GM12864 (cell line): ENCODE measurements around the gene ITGA1.
"Not testable (repeated sequence)": the region's sequence is repeated elsewhere in the genome, so short reads cannot be mapped to it uniquely, and the experiment has no call there.

ENCODE experiments used
- DNase-seq: peaks from one replicate; pipeline ENCODE4 v3.0.0-alpha.2; 2011; ENCODE audit warnings: low read depth
- H3K4me3 ChIP-seq: 2 replicates; pipeline ENCODE4 v1.5.1; 2011; ENCODE audit warnings: mild to moderate bottlenecking, low read depth, low read length, control low read depth
- TF ChIP-seq, protein P1 (sequence below): IDR thresholded peaks from 2 replicates; pipeline ENCODE4 v1.5.1; 2011; ENCODE audit warnings: low read depth, mild to moderate bottlenecking, moderate library complexity, low read length, control low read depth, inconsistent platforms; ENCODE audit errors: missing control alignments

ITGA1 gene

DNA sequence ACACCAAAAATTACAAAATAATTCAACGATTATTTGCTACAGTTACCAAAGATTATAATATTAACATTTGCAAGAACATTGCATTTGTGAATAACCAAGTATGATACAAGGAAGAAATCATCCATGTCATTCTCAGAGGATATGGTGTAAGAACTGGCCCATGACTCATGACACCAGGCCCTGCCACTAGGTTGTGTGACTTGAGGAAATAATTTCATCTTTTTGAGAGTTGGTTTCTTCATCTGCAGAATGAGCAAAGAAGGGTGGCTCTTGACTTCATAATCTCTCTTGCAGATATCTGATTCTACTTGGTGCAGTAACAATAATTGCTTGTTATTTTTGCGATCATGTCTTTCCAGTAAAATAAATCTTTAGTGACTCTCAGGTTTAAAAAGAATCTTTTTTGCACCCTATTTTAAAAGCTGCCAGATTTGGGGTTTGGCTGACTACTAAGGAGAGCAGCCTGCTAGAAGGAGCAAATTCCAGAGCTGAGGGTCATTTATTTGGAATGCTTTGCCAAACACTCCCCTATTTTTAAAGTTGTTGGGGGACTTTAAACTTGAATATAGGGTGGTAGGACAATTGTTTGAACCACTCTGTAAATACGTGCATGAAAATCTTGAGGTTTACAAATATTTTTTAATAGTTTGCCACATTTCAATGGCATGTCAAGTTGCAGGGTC is 23.5 kb downstream of the ITGA1 start:
- TF ChIP-seq, protein P1, sequence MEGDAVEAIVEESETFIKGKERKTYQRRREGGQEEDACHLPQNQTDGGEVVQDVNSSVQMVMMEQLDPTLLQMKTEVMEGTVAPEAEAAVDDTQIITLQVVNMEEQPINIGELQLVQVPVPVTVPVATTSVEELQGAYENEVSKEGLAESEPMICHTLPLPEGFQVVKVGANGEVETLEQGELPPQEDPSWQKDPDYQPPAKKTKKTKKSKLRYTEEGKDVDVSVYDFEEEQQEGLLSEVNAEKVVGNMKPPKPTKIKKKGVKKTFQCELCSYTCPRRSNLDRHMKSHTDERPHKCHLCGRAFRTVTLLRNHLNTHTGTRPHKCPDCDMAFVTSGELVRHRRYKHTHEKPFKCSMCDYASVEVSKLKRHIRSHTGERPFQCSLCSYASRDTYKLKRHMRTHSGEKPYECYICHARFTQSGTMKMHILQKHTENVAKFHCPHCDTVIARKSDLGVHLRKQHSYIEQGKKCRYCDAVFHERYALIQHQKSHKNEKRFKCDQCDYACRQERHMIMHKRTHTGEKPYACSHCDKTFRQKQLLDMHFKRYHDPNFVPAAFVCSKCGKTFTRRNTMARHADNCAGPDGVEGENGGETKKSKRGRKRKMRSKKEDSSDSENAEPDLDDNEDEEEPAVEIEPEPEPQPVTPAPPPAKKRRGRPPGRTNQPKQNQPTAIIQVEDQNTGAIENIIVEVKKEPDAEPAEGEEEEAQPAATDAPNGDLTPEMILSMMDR, result no peak
- H3K4me3 ChIP-seq, result no peak overlapping the region
- no peak for DNase-seq

- TF ChIP-seq, protein P1, result no peak
- H3K4me3 ChIP-seq, result no peak overlapping the region
- no peak for DNase-seq
These were observed 26.8 kb downstream of the ITGA1 start for GRCh38 chr5:52814352-52815148.

DNA sequence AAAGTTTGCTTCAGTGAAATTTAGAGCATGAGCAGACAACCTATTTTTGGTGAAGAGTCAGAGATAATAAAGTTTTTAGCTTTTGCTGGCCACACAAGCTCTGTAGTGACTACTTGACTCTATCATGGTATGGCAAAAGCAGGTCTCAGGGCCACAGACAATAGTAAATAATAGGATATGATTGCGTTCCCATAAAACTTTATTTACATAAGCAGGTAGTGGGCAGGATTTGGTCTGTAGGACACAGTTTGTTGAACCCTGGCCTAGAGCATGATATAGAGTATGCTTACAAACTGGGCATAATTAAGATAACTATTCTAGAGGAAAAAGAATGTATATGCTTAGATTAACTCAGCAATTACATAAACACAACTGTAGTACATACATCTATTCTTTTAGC is 30.1 kb downstream of the ITGA1 start:
- no peak overlapping the region for H3K4me3 ChIP-seq
- DNase-seq, result no peak
- TF ChIP-seq, protein P1, result no peak

DNA sequence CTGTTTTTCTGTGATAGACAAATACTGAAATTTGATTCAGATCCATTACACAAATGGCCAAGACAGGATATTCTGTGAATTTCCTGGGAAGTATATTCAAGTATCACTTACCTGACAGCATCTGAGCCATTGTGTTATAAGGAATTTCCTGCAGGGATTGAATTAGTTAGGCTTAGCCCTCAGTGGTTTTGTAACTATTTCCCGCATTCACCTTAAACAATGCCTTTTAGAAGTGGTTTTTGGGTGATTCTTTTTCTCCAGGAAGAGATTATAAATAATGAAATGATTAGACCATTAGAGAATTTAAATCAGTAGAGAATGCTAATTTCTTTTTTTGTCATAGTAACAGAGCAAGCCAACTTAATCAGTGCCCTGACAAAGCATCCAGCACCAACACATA is 30.6 kb downstream of the ITGA1 start:
- TF ChIP-seq, protein P1, result no peak
- no peak overlapping the region for H3K4me3 ChIP-seq
- no peak for DNase-seq

DNA sequence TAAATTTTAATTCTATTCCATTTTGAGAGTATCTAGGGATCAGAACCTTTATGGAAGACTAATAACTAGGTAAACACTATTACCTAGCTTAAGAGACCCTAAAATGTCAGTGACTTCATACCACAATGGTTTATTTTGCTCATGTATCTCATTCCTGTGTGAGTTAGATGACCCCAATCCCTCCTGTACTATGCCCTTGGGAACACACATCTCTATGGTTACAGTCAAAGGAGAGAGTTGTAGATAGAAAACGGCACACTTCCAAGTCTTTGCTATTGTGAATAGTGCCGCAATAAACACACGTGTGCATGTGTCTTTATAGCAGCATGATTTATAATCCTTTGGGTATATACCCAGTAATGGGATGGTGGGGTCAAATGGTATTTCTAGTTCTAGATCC is 31.1 kb downstream of the ITGA1 start:
- not testable (repeated sequence) for DNase-seq, H3K4me3 ChIP-seq

DNA sequence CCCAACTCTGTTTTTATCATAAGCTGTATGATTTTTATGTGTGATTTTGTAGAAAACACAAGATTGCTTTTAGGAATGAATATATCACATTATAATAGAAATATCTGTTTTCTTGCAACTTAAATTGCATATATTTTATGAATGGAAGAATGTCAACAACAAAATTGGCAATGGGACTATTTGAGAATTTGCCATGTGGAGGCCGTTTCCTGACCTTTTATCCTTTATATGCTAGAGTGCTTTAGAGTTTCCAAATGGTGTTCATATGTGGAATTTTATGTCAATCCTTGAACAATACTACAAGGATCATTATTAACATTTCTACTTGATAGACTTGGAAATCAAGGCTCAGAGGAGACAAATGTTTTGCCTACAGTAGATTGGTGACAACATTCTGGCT is 34.2 kb downstream of the ITGA1 start:
- TF ChIP-seq, protein P1, result no peak
- DNase-seq, result no peak
- no peak overlapping the region for H3K4me3 ChIP-seq

GRCh38 chr5:52822437-52822836 is 34.7 kb downstream of the ITGA1 start:
- no peak overlapping the region for H3K4me3 ChIP-seq
- no peak for DNase-seq
- TF ChIP-seq, protein P1, result no peak
